CD4-positive, alpha-beta T cell (primary cell): ENCODE data around the gene LONRF3. TPM values are rescaled to one million over a fixed set of nuclear protein-coding genes. Genes with fewer than 3 reads are reported as not detected.
A peak's percentile ranks its signal among the peaks of the same experiment; 100 is the strongest.

ENCODE experiments used
- ATAC-seq: fragments of 200-7000 bp; cut with Tn5 transposase; one replicate; pipeline ENCODE4 v1.10.0; 2022; ENCODE audit warnings: mild to moderate bottlenecking; ENCODE audit not compliant: poor library complexity
- CTCF ChIA-PET: fragments of 350-600 bp; sonication (Branson Sonifier 250); formaldehyde crosslinking; loops from one replicate; lab custom pipeline; 2021; ENCODE audit warnings: antibody characterized with exemption, inconsistent platforms; lab: Charles Lee
- POLR2A ChIA-PET: fragments of 350-600 bp; sonication (Branson Sonifier 250); formaldehyde crosslinking; loops from one replicate; lab custom pipeline; 2021; ENCODE audit warnings: antibody characterized with exemption, inconsistent platforms; lab: Charles Lee
- DNase-seq, 14 experiments: peaks; one replicate each; pipeline ENCODE4 v3.0.0-alpha.2; 2013 to 2020; ENCODE audit warnings: mixed read lengths in 2 of 14
- H3K27ac ChIP-seq, 2 donors: one replicate each; pipeline versions ENCODE4 v1.5.1 to v1.7.0; 2013; ENCODE audit warnings: low read length in 2 of 2, low read depth in 1 of 2, mild to moderate bottlenecking in 1 of 2
- H3K27me3 ChIP-seq, 2 experiments: 1 replicate in 1 of 2; 2 replicates in 1 of 2; pipeline versions ENCODE4 v1.6.1 to v1.7.0; 2013; ENCODE audit warnings: low read length in 2 of 2, control low read depth in 1 of 2, mild to moderate bottlenecking in 1 of 2, moderate library complexity in 1 of 2; ENCODE audit not compliant: insufficient read depth in 2 of 2, control insufficient read depth in 1 of 2
- H3K36me3 ChIP-seq: one replicate; pipeline ENCODE4 v1.6.1; 2013; ENCODE audit warnings: low read length, control low read depth; ENCODE audit not compliant: insufficient read depth
- H3K4me1 ChIP-seq: one replicate; pipeline ENCODE4 v1.6.1; 2013; ENCODE audit warnings: low read length, control low read depth; ENCODE audit not compliant: insufficient read depth
- H3K4me3 ChIP-seq: one replicate; pipeline ENCODE4 v1.5.1; 2013; ENCODE audit warnings: mild to moderate bottlenecking, low read length, moderate library complexity
- H3K9me3 ChIP-seq, 2 experiments: 1 replicate in 1 of 2; 2 replicates in 1 of 2; pipeline versions ENCODE4 v1.6.1 to v1.7.0; 2013; ENCODE audit warnings: low read length in 2 of 2, mild to moderate bottlenecking in 2 of 2, control low read depth in 1 of 2, moderate library complexity in 1 of 2; ENCODE audit not compliant: control insufficient read depth in 1 of 2, insufficient read depth in 1 of 2
- H3K27ac Mint-ChIP-seq: one replicate; pipeline ENCODE4 v1.8.0; 2020; ENCODE audit warnings: mixed read lengths
- H3K27me3 Mint-ChIP-seq: one replicate; pipeline ENCODE4 v1.8.0; 2021; ENCODE audit warnings: mixed read lengths
- H3K36me3 Mint-ChIP-seq: one replicate; pipeline ENCODE4 v1.8.0; 2021; ENCODE audit warnings: low read depth, mixed read lengths
- H3K4me1 Mint-ChIP-seq: one replicate; pipeline ENCODE4 v1.8.0; 2021; ENCODE audit warnings: low read depth, mixed read lengths
- H3K4me3 Mint-ChIP-seq: one replicate; pipeline ENCODE4 v1.8.0; 2020; ENCODE audit warnings: mild to moderate bottlenecking, mixed read lengths
- H3K9me3 Mint-ChIP-seq: one replicate; pipeline ENCODE4 v1.8.0; 2020; ENCODE audit warnings: mixed read lengths
- intact Hi-C, 2 experiments: fragments of 100-400 bp; cut with DNase I in 1 of 2; cut with micrococcal nuclease in 1 of 2; formaldehyde crosslinking; loops; one replicate each; pipeline versions ENCODE4 v1.15.1 to v1.9.0; 2023 to 2025; cut with DNase I, micrococcal nuclease
- total RNA-seq, 174 experiments: library from RNA in 2 of 174; stranded (reverse) in 2 of 174; gene quantifications; one replicate each; pipeline ENCODE4 v1.2.3 and lab custom pipeline; 2021 to 2026
- TF ChIP-seq, protein P1 (sequence below): fragments of 200-600 bp; IDR thresholded peaks from one replicate; pipeline ENCODE4 v1.8.0; 2022; ENCODE audit warnings: antibody characterized with exemption, mild to moderate bottlenecking

LONRF3 gene
- total RNA-seq, 2 experiments from 2014 or later = 4.9 to 5.5 TPM

DNA sequence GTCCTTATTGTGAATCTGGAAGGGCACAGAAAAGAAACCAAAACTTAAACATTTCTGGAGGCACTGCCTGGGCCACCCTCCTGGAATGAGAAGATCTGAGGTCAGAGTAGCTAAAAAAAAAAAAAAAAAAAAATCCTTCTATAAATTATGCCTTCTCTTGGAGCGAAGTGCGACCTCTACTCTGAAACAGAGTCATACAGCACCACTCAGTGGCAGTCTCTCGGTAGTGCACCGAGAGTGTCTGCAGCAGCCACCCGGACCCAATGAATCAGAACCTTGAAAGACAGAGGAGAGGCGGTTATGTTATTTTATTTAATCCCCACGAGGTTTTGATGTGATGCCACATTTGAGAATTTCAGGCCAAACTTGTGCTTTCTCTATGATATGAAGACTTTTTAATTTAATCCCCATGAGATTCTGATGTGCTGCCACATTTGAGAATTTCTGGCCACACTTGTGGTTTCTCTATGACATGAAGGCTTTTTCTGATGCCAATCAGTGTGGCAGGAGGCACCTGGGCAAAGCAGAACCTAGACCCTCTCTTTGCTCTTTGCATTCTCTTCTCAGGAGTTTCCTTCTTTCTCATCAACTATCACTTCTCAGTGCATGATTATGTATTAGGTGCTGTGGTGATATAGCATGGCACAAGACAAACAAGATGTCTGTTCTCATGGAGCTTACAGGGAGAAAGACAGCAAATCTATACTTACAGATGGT lies 92.8 kb downstream of the LONRF3 start:
- H3K4me1 Mint-ChIP-seq = no peaks in the 10 kb centered on the region
- ATAC-seq = peak; percentile 43
- intact Hi-C loops = loop anchor here (1.0 to 5.0 kb wide), 3 partner anchors 220 to 610 kb away; no protein-coding TSS in a partner anchor
- no peaks in the 10 kb centered on the region for H3K36me3 ChIP-seq
- no peaks in the 10 kb centered on the region for H3K9me3 Mint-ChIP-seq
- H3K27me3 ChIP-seq = no peaks in the 10 kb centered on the region
- peak in 13 of 14 experiments; percentile 3 to 61 (median 20) for DNase-seq
- H3K27me3 Mint-ChIP-seq = no peaks in the 10 kb centered on the region
- no peaks in the 10 kb centered on the region for H3K9me3 ChIP-seq
- no peak overlapping the region for H3K4me3 ChIP-seq
- ChIA-PET CTCF (interaction anchor here (0.6 kb wide), 1 partner anchor 1625 kb away, joined by 3 read pairs; no protein-coding TSS in a partner anchor), POLR2A (no interaction called here)
- H3K4me1 ChIP-seq = no peaks in the 10 kb centered on the region
- H3K27ac Mint-ChIP-seq = no peak overlapping the region
- H3K4me3 Mint-ChIP-seq = no peak overlapping the region
- H3K36me3 Mint-ChIP-seq = no peaks in the 10 kb centered on the region
- TF ChIP-seq, protein P1, sequence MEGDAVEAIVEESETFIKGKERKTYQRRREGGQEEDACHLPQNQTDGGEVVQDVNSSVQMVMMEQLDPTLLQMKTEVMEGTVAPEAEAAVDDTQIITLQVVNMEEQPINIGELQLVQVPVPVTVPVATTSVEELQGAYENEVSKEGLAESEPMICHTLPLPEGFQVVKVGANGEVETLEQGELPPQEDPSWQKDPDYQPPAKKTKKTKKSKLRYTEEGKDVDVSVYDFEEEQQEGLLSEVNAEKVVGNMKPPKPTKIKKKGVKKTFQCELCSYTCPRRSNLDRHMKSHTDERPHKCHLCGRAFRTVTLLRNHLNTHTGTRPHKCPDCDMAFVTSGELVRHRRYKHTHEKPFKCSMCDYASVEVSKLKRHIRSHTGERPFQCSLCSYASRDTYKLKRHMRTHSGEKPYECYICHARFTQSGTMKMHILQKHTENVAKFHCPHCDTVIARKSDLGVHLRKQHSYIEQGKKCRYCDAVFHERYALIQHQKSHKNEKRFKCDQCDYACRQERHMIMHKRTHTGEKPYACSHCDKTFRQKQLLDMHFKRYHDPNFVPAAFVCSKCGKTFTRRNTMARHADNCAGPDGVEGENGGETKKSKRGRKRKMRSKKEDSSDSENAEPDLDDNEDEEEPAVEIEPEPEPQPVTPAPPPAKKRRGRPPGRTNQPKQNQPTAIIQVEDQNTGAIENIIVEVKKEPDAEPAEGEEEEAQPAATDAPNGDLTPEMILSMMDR = peak; percentile 20
- no peak overlapping the region for H3K27ac ChIP-seq

Other genes with a start within 250 kb of the LONRF3 start
- under 1 TPM; 0.69 to 0.78 TPM for gene IL13RA1, start 247.0 kb upstream of the LONRF3 start, total RNA-seq
- under 1 TPM; 0.14 to 0.47 TPM for gene ZCCHC12, start 150.8 kb upstream of the LONRF3 start, total RNA-seq
- gene CT47C1, start 98.4 kb downstream of the LONRF3 start, total RNA-seq = not detected
- not detected for gene KIAA1210, start 153.2 kb downstream of the LONRF3 start, total RNA-seq